Dermis blood vessel endothelial cell (primary cell): ENCODE data around the gene TTC23. TPM values are rescaled to one million over a fixed set of nuclear protein-coding genes. Genes with fewer than 3 reads are reported as not detected.
"Not testable (repeated sequence)": the region's sequence is repeated elsewhere in the genome, so short reads cannot be mapped to it uniquely, and the experiment has no call there.

Experiments used
- DNase-seq: peaks from one replicate; pipeline ENCODE4 v3.0.0; 2010
- total RNA-seq: library from RNA; depleted of rRNA; stranded (reverse); fragments of >200 nt; gene quantifications from 2 replicates; pipeline ENCODE4 v1.2.3, GENCODE V29; 2014

TTC23 gene
- total RNA-seq, 1 donor from 2014 or later: 28.2 TPM

GRCh38 chr15:99248000-99248715 lies 1.2 kb downstream of the TTC23 start:
- DNase-seq: no peak

GRCh38 chr15:99247062-99247461 lies 2.3 kb downstream of the TTC23 start:
- DNase-seq: no peak

GRCh38 chr15:99244306-99244705 lies 5.1 kb downstream of the TTC23 start:
- no peak for DNase-seq

- DNase-seq: no peak
These were observed 7.6 kb downstream of the TTC23 start for GRCh38 chr15:99241752-99242151.

- DNase-seq: peak; percentile 26
These were observed 9.7 kb downstream of the TTC23 start for GRCh38 chr15:99239545-99240198.

- peak; percentile 22 for DNase-seq
These were observed 10.5 kb downstream of the TTC23 start for GRCh38 chr15:99238849-99239248.

- not testable (repeated sequence) for DNase-seq
These were observed 15.2 kb downstream of the TTC23 start for GRCh38 chr15:99234160-99234559.

GRCh38 chr15:99232740-99233139 lies 16.6 kb downstream of the TTC23 start:
- no peak for DNase-seq

GRCh38 chr15:99230867-99231266 lies 18.5 kb downstream of the TTC23 start:
- no peak for DNase-seq

- no peak for DNase-seq
These were observed 21.1 kb downstream of the TTC23 start for GRCh38 chr15:99228120-99228770.

- no peak for DNase-seq
These were observed 22.6 kb downstream of the TTC23 start for GRCh38 chr15:99226802-99227201.

GRCh38 chr15:99224372-99225214 lies 24.8 kb downstream of the TTC23 start:
- DNase-seq: peak; percentile 9

- peak; percentile 84 for DNase-seq
These were observed 36.1 kb downstream of the TTC23 start for GRCh38 chr15:99213187-99213811.

- no peak for DNase-seq
These were observed 37.0 kb downstream of the TTC23 start for GRCh38 chr15:99212406-99212805.

- DNase-seq: no peak
These were observed 37.5 kb downstream of the TTC23 start for GRCh38 chr15:99211926-99212325.

- DNase-seq: no peak
These were observed 39.0 kb downstream of the TTC23 start for GRCh38 chr15:99210334-99210733.

GRCh38 chr15:99209326-99209725 lies 40.1 kb downstream of the TTC23 start:
- DNase-seq: peak; percentile 85

GRCh38 chr15:99207672-99208071 lies 41.7 kb downstream of the TTC23 start:
- DNase-seq: no peak

- no peak for DNase-seq
These were observed 47.2 kb downstream of the TTC23 start for GRCh38 chr15:99202176-99202552.

- DNase-seq: no peak
These were observed 47.8 kb downstream of the TTC23 start for GRCh38 chr15:99201408-99202175.

- no peak for DNase-seq
These were observed 51.5 kb downstream of the TTC23 start for GRCh38 chr15:99197856-99198255.

GRCh38 chr15:99192181-99192580 lies 57.2 kb downstream of the TTC23 start:
- not testable (repeated sequence) for DNase-seq
